DMS153 (cell line): ENCODE data around the gene ALK.
A peak's percentile ranks its signal among the peaks of the same experiment; 100 is the strongest.

Experiments used
- DNase-seq: peaks from one replicate; lab custom pipeline; 2025; lab: John Stamatoyannopoulos, UW

Gene ALK

DNA sequence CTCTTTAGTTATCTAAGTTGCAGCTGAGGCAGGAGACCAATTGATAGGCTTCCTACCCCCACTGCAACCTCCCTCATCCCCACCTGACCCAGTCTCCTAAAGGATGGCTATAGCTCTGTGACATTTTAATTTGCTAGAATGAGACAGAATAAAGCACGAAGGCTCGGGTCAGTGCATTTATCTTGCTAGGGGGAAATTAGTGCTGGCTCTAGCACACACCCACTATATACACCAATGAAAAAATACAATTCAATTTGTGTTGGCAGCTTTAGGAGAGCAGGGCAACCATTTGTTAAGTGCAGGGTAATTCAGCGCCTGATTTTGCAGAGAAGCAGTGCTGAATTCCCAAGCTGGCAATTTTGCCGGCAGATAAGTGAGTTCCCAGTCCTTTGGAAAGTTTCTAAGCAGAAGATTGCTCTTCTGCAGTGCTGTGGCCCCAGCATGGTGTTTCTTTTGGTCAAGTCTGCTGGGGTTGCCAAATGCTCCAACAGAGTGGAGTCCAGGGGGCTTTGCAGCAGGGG lies 346.0 kb downstream of the ALK start:
- DNase-seq, result no peak

DNA sequence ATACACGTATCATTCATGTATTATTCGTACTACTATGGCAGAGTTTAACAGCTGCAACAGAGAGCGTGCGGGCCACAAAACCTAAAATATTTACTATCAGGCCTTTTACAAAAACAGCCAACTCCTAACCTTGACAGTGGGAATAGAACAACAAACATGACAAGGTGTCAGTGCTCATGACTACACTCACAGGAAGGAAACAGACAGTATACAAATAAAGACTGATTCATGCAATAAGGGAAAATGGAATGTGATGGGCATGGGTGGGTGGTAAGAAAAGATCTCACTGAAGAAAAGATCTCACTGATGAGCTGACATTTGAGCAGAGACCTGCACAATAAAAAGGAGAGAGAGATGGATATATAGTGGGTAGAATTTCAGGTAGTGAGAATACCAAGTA lies 347.8 kb downstream of the ALK start:
- DNase-seq, result no peak

DNA sequence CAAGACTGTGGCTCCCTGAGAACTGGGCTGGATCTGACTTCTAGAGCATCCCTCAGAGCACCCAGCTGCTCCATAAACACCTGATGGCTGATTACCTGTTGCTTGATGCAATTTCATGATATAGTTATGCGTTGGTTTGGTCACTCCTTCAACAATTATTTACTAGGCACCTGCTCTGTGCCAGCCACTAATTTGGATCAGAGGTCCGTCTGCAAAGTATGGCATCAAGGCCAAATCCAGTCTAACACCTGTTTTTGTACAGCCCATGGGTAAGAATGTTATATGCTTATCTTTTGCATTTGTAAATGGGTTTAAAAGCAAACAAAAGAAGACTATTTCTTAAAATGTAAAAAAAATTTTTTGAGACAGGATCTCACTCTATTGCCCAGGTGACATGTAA lies 348.2 kb downstream of the ALK start:
- no peak for DNase-seq

DNA sequence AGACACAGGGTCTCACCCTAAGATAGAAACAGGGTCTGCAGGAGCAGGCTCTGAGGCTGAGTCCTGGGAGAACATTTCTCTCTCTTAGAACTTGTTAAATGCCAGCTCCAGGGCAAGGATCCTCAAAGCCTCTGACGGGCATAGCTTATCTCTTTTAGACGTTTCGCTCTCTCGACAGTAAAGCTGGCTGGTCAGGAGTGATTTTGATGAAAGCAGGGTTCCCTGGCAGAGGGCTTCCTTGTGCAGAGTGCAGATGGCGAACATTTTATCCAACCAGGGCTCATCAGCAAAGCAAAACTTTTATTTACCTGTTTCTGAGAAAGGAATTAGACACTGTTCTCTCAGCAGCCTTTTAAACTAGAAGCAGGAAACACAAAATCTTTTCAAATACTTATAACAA lies 350.8 kb downstream of the ALK start:
- DNase-seq, result no peak

DNA sequence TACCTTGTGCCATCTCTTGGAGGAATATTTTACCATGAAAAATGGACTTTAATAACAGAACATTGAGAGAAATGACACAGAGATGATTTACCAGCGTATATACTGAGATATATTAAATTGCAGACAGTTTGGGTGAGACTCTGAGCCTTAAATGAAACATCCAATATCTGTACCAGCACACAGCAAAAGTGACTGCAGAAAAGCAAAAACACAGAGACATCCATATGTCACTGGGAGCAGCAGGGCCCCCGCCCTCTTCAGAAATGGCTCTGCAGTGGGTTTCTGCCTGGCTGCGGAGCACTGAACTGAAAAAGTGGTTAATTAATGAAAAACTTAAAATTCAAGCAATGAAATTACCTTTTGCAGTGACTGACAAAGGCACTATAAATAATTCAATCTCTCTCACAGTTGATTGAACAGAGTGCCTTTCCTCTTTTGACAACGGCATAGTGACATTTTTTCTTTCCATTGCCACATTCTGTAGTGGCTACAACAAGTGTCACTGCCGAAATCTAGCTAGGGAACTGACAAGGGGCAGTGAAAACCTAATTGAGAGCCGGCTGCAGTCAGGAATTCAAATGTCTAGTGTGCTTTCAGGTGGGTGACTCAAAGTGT lies 353.4 kb downstream of the ALK start:
- no peak for DNase-seq

DNA sequence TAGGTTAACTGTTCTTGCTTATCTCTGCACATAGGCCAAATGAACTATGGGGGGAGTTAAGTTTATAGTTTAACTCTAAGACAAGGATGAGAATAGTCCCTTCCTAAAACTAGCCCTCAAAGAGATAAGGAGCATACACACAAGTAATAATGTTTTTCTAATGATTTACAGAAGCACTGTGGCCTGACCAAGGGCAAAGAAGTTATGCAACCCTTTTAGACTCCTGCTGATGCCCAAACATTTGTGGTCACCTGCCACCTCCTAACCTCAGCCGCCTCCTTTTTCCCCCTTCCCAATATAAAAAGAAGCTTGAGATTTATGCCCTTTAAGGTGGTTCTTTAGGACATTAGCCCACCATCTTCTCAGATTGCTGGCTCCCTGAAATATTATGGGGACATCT lies 357.7 kb downstream of the ALK start:
- no peak for DNase-seq

DNA sequence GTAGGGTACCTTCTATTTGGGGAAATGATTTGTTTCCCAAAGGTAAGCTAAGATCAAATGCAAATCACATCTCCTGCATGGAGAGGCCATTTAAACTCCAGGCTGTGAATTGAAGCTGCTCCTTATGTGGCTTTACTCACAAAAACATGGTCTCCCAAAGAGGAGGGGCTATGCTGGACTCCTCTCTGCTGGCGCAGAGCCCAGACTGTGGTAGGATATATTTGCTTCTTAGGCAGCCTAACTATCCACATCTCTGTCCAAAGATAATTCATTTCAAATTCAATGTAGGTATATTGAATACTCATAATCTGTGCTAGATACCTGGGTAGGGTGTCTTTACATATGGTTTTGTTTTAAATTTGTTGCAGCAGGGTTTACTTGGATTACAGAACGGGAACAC lies 358.5 kb downstream of the ALK start:
- peak; percentile 14 for DNase-seq

DNA sequence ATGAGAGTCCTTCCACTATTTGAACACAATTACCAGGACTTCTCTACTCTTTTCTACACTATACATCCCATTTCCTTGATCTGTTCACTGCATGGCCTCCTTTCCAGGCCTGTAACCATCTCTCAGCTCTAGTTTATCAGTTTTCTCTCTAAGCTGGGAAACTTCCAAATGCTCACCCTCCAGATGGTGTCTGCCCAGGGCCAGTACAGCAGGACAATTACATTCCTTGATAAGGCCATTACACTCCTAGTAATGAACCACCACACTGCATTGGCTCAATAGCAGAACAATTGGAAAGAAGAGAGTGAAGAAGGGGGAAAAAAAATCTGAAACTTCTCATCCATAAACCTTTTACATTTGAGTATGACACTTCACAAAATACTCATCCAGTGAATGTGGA lies 359.1 kb downstream of the ALK start:
- no peak for DNase-seq

DNA sequence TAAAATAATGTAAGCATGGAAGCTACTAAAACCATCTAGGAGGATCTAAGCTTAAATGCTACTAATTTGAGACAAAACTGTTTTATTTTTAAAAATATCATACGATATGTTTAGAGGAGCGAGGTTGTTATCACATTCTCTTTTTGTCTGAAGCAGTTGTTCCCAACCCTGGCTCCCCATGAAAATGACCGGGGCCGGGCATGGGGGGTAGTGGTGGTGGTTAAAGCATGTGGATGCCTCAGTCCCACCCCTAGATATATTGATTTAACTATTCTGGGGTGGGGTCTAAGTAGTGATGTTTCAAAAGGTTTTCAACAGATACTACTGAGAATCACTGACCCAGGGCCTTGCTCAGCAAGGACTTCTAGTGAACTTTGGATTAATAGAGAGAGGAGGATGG lies 359.8 kb downstream of the ALK start:
- DNase-seq, result no peak

DNA sequence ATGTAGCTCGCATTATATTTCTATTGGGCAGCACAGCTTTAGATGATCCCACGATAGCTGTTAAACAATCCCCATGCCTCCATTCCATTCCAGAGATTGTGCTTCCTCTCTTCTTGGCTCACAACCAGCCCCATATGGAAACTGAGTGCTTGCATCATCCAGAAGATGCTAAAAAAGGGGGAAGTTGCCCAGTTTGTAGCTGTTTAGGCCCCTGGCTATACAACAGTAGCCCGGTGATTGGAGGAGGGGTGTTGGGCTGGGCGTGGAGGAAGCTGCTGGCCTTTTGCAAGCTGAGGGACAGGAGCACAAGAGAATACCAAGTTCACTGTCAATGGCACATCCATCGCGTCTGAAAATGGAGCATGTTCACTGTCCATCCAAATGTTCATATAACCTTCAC lies 360.2 kb downstream of the ALK start:
- no peak for DNase-seq

DNA sequence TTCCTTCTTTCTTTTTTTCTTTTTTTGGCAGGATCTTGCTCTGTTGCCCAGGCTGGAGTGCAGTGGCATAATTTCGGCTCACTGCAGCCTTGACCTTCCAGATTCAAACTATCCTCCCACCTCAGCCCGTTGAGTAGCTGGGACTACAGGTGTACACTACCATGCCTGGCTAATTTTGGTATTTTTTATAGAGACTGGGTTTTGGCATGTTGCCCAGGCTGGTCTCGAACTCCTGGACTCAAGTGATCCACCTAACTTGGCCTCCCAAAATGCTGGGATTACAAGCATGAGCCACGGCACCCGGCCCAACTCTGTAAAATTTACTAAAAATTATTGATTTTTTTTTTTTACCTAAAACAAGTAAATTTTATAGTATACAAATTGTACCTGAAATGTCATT lies 360.8 kb downstream of the ALK start:
- DNase-seq, result no peak

DNA sequence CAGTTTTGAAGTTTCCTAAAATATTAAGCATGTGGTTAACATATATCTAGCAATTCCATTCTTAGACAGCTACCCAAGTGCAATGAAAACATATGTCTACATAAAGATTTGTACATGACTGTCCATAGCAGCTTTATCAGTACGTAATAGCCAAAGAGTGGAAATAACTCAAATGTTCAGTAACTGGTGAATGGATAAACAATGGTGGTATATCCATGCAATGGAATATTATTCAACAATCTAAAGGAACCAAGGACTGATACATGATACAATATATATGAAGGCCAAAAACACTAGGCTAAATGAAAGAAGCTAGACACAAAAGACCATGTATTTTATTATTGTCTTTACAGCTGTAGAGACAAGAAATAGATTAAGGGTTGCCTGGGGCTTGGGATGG lies 361.4 kb downstream of the ALK start:
- no peak for DNase-seq

DNA sequence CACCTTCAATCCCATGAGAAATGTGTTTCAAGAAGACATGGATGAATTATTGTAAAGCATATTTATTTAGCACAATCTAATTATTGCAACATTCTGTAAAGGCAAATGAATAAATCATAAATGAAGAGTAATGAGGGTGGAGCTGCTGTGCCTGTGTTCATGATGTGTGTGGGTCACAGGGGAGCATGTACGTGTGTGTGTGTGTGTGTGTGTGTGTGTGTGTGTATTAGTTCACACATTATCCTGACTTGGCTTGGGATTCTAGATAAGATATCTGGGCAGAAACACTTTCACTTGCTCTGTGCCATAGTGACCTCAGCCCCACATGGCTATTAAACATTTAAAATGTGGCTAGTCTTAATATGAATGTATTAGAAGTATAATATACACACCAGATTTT lies 361.8 kb downstream of the ALK start:
- DNase-seq, result no peak

DNA sequence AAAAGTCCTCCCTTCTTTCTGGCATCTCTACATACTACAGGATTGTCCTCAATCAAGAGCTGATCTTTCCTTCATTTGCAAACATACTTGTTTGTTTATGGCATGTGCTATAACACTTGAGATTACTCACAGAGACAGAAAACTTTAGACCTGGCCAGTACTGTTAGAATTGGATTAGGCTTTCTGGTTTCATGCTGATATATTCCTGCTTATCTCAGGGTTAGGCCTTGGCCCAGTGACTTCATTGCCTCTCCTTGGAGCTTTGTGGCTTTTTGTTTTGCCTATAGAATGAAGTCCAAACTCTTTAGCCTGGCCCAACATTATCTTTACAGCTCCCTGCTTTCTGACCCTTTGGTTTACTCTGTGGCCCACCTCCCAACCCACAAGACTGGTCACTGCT lies 363.3 kb downstream of the ALK start:
- no peak for DNase-seq

DNA sequence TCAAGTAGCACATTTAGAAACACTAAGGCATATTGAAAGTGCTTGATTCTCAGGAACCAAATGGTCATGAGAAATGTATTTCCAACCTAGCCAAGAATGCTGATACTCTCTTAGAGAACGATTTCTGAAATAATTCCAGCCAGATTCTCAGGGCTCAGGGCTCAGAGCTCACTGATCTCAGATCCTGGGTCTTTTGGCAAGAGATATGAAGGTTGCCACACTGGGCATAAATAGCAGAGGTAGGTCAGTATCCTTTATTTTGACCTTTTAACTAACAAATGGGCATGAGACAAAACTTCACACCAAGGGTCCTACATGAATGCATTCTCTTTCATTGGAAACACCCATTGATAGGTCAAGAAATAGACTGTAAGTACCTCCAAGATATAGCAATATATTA lies 364.1 kb downstream of the ALK start:
- no peak for DNase-seq

DNA sequence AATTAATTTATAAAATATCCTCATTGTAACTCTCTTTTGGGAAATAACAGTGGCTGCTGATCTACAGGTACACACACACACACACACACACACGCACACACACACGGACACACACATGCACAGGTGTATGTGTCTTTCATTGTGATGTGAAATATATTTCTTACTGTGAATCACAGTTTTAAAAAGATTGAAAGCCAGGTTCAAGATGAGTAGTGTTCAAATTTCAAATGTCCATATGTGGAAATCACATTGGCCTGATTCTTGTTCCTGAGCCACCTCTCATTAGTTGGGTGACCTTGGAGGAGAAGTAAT lies 372.4 kb downstream of the ALK start:
- no peak for DNase-seq

DNA sequence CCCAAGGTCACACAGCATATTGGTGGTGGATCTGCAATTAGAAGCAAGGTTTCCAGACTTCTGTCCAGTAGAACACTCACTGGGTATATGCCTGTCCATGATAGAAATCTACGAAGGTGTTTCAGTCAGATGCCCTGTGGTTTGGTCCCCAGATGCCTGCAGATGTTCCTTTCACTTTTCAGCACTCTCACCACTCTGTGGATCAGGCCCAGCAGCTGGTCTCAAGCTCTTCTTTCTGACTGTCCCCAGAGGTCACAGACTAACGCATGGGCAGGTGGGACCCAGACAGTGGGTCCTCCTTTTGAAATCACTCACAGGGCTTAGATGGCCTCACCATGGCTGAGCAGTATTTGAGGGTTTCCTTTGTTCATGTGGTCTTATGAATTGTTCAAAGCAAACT lies 376.5 kb downstream of the ALK start:
- DNase-seq, result no peak

DNA sequence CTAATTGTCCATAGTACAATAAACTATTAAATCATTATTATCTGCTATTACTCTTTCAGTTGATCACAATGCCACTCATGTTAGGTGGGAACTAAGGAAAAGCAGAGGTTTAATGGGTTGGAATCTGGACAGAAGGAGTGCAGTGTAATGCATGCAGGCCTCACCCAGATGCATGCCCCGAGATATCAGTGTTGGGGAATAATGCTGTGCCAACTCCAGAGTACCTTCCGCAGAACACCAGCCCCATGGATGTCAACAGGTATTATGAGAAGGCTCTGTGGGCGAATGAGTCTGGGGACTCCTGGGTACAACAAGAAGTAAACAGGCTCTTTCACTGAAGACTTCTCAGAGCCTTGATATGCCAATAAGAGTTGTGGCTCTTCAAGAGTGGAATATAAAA lies 377.4 kb downstream of the ALK start:
- DNase-seq, result no peak

DNA sequence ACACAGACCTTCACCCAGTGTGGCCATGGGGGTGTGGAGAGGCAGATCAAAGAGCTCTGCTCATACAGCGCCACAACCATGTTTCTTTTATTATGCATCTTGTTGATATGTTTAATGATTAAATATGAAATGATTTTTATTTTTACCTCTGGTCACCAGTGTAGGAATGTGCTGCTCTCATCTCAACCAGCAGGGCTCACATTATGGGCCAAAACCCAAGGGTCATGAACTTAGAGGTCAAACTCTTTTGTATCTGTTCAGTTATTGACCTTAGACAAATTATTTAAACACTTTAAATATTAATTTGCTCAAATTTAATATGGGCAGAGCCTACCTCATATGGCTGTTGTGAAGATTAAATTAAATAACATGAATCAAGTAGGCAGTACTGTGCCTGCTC lies 386.2 kb downstream of the ALK start:
- DNase-seq, result no peak

DNA sequence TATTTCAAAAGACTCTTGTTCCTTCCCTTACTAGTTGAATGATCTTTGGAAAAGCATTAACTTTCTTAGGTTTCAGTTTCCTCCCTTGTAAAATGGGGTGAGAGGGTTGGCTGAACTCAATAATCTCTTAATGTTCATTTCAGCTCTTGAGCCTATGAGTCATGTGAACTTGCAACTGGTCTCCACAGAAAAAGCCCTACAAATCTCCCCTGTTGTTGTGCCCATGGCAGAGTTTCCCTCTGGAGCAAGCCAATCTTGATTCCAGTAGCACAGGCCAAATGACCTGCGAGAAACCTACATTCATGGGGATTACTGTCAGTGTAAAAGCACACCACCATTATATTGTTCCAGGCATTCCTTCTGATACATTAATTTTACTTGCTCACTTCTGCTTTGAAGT lies 388.9 kb downstream of the ALK start:
- DNase-seq, result no peak

DNA sequence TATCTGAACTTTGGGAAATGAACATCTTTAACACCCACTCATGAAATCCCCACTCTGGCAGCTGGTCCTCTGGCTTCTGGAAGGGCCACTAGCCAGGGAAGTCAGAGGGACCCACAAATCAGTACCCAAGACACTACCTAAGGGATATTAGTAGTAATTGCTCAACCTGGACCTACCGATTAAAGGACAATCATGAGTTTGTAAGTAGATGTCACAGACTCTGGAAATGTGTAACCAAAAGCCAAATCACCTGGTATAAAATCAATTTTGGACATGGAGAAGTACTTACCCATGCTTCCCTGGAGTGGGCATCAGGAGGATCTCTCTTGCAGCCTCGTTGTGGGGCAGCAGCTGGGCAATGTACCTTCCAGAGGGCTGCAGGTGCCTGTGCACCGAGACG lies 389.8 kb downstream of the ALK start:
- DNase-seq, result no peak

DNA sequence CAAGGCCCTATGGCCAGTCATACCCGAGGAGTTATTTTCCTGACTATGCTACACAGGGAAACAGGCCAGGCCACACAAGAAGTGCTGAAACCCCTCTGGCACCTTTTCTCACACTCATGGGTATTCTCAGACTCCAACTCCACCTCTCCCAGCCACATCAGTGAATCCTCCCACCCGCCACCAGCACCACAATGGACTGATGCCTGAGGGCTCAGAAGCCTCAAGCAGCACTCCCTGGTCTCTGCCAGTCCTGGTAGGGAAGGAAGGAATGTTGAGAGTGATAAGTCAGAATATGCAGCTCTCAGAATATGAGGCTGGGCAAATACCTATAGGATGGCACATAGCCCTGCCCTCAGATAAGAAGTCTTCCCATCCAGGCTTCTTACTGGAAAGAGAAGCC lies 391.1 kb downstream of the ALK start:
- no peak for DNase-seq

DNA sequence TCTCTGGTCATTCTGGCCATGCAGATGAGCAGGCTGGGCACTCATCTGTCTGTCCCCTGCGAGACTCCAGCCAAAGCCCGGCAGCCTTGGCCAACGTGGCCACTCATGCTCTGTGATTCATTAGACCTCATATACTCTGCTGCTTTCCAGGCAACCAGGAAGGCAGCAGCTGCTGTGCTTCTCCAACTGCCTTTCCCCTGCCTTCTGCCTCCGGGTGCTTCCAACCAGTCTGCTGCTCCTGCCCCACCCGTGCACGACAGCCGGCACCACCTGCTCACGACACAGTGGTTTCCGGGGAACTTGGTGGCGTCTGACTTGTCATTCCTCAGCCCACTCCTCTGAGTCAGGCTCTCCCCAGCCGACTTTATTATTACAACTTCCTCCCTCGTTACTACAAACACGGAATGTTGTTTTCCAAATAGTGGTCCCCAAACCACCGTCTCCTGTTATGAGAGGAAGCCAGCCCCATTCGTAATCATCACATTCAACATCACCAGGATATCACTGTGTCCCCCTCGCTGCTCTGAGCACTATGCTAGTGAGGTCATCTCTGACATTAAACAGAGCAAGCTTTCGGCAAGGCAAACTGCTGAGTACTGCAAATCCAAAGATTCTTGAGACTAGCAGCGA lies 392.4 kb downstream of the ALK start:
- DNase-seq, result peak; percentile 40

DNA sequence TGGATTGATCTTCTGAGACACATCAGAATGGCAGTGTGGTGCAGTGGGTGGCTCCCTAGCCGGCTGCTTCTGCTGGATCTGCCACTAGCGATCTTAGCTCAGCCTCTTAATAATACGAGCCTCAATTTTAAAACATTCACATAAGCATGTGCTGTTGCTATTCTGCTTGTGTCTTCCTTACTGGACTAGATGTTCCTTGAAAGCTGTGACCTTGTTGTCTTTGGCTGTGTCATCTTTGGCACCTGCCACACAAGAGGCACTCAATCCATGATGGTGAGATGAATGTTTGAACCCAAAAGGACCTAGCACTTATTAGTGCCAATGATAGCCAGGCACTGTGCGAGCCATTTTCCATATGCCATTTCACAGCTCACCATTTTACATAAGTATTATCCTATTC lies 393.0 kb downstream of the ALK start:
- no peak for DNase-seq

DNA sequence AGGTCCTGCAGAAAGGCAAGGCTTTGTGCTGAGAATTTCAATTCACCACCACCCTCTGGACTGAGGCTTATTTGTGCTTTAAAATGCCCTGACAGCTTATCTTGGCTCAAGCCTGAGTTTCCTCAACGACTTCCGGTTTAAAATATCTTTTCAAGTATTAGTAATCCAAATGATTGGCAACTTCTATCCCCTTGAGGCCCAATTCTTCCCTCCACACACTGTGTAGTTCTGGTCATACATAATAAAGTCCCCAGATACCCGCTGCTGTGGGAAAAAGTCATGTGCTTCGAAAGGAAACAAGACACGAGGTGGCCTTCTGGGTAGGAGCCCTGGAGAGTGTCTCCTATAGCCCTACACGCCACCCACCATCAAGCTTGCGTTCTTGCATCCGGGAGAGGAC lies 393.4 kb downstream of the ALK start:
- DNase-seq, result no peak
